GM10266 (cell line): ENCODE data around the gene SMAD9.

Experiments used
- DNase-seq: peaks from one replicate; pipeline ENCODE4 v3.0.0; 2012; ENCODE audit errors: extremely low spot score
- TF ChIP-seq, protein P1 (sequence below): IDR thresholded peaks from 2 replicates; pipeline ENCODE4 v1.5.1; 2012; ENCODE audit warnings: mild to moderate bottlenecking, low read depth; ENCODE audit not compliant: control insufficient read depth, insufficient read depth; ENCODE audit errors: missing control alignments

The SMAD9 gene

DNA sequence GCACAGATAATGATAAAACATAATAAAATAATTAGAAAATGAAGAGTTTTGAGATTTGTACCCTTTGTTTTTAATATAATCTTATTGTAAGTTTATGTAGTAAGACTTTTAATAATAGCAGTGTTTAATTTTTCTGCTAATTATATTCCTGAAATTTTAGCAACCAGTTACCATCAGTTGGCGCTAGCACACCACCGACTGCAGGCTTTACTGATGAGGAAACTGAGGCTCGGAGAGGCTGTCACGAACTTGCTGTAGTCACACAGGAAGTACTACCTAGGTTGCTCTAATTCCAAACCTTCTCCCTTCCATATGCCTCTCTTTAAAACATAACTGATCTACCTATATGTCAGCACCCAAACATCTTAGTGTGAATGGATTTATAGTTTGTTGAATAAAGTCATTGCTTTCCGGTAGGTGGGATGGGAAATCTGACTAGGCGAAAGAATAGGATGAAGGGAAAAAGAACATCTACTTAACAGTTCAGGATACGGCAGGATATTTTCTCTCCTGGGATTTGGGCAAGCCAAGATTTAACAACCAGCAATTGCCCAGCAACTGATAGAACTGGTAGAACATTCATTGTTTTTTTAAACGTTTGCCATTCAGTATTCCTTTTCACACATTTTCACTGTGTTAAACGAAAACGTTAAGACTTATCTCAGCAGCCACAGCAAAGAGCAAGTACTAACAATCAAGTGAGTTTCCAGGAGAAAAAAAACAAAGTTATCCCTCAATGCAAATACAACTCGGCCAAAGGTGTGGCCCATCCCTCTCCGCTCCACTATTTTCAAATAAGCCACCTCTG is 101.8 kb downstream of the SMAD9 start:
- no peak for DNase-seq
- TF ChIP-seq, protein P1, sequence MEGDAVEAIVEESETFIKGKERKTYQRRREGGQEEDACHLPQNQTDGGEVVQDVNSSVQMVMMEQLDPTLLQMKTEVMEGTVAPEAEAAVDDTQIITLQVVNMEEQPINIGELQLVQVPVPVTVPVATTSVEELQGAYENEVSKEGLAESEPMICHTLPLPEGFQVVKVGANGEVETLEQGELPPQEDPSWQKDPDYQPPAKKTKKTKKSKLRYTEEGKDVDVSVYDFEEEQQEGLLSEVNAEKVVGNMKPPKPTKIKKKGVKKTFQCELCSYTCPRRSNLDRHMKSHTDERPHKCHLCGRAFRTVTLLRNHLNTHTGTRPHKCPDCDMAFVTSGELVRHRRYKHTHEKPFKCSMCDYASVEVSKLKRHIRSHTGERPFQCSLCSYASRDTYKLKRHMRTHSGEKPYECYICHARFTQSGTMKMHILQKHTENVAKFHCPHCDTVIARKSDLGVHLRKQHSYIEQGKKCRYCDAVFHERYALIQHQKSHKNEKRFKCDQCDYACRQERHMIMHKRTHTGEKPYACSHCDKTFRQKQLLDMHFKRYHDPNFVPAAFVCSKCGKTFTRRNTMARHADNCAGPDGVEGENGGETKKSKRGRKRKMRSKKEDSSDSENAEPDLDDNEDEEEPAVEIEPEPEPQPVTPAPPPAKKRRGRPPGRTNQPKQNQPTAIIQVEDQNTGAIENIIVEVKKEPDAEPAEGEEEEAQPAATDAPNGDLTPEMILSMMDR = no peak

DNA sequence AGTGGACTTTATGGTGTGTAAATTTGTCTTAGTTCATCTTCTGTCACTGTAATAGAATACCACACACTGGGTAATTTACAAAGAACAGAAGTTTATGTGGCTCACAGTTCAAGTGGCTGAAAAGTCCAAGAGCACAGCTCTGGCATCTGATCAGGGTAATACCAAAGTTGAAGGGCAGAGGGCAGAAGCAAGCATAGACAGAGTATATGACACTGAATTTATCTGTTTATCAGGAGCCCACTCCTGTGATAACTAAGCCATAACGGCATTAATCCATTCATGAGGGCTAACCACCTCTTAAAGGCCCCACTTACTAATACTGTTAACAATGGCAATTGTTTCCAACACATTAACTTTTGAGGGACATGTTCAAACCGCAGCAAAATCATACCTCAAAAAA is 105.0 kb downstream of the SMAD9 start:
- TF ChIP-seq, protein P1 = peak; percentile 40
- DNase-seq = no peak

DNA sequence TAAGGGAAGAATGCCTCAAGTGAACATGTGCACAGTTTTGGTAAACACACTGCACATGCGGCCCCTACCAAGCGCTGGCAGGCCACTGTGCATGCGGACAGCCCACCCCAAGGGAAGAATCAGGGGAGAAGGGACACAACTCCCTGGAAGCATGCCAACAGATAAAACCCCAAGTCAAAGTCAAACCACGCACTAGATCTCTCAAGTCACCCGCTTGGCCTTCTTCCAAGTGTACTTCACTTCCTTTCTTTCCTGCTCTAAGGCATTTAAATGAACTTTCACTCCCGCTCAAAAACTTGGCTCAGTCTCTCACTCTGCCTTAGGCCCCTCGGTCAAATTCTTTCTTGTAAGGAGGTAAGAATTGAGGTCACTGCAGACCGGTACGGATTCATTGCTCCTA is 105.6 kb downstream of the SMAD9 start:
- no peak for DNase-seq
- TF ChIP-seq, protein P1 = no peak

DNA sequence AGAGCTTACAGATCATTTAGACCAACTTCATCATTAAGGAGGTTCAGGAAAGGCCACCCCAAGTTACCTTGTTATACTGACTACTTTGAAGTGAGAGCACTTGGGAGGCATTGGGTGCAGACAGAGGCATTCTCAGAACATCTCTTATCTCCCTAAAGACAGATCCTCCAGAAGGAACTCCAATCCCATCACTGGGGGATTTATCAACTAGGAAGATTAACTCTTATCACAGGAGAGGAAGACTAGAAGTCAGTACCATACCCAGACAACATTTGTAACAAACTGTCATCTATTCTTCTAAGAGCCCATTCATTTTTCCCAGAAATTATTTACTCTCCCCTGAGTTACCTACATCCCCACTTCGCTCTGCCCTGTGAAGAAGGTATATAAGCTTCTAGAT is 106.8 kb downstream of the SMAD9 start:
- TF ChIP-seq, protein P1 = no peak

DNA sequence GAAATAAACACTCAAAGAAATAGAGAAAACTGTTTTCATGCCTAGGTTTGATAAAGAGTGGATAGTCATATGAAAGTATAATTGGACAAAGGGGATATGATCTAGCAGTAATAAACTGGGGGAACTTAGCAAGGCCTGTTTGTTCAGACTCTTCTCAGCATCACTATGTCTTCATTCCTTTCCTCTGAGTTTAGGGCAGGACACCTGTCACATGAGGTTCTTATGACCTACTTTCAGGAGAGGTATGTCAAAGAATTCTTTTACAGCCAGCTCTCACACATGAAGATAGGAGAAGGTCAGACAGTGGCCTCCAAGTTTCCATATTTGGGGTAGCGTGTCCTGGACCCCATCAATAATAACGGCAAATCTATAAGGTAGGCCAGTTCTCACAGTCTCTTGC is 112.4 kb downstream of the SMAD9 start:
- TF ChIP-seq, protein P1 = no peak
- no peak for DNase-seq

More for the DNA sequence above, 106.8 kb downstream of the SMAD9 start:
- no peak for DNase-seq

DNA sequence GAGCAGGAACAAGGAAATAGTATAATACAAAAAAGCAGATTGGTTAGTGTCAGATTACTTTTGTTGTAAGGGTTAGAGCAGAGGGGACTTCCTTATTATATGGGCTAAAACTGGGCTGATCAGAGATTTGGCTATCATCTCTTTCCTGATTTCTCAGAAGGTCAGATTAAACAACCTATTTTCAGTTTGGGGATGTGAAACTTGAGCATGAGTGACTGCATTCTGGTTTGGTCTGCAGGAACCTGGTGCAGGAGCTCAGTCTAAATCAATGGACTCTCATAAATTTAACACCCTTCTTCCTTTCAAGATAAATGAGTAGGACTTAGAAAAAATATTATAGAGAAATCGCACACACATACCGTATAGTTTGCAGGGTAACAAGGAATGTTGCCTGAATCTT is 113.9 kb downstream of the SMAD9 start:
- no peak for DNase-seq
- TF ChIP-seq, protein P1 = no peak

DNA sequence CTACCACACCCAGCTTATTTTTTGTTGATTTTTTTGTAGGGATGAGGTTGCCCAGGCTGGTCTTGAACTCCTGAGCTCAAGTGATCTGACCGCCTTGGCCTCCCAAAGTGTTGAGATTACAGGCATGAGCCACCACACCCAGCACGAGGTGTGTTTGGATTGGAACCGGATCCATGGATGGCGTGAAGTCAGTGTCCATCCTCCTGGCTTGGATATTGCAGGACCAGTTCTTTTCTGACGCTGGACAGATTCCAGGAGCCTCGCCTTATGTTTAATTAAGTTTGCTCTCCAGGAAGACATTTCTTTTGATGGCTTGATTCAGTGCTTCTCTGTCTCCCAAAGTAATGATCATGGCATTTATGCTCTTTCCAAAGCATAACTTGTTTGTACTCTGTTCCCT is 115.5 kb downstream of the SMAD9 start:
- TF ChIP-seq, protein P1 = no peak
- no peak for DNase-seq
